GM18868 (cell line): ENCODE data around the gene PKN2.
"Not testable (repeated sequence)": the region's sequence is repeated elsewhere in the genome, so short reads cannot be mapped to it uniquely, and the experiment has no call there.

Experiments
- ATAC-seq: cut with Tn5 transposase; IDR thresholded peaks from one replicate; pipeline ENCODE4 v1.9.1; 2021; ENCODE audit warnings: mild to moderate bottlenecking, moderate library complexity; ENCODE audit not compliant: unreplicated experiment

The PKN2 gene

DNA sequence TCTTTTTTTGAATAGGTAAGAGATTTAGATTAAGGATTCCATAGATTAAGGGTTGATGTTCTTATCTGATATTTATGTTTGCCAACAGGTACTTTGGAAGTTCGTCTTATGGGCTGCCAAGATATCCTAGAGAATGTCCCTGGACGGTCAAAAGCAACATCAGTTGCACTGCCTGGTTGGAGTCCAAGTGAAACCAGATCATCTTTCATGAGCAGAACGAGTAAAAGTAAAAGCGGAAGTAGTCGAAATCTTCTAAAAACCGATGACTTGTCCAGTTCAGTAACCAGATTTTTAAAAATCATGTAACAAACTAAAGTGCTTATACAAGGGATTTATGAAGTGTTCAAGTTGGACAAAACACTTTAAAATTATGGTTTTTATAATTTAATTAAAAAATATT, 100.5 kb downstream of the PKN2 start:
- no peak for ATAC-seq

DNA sequence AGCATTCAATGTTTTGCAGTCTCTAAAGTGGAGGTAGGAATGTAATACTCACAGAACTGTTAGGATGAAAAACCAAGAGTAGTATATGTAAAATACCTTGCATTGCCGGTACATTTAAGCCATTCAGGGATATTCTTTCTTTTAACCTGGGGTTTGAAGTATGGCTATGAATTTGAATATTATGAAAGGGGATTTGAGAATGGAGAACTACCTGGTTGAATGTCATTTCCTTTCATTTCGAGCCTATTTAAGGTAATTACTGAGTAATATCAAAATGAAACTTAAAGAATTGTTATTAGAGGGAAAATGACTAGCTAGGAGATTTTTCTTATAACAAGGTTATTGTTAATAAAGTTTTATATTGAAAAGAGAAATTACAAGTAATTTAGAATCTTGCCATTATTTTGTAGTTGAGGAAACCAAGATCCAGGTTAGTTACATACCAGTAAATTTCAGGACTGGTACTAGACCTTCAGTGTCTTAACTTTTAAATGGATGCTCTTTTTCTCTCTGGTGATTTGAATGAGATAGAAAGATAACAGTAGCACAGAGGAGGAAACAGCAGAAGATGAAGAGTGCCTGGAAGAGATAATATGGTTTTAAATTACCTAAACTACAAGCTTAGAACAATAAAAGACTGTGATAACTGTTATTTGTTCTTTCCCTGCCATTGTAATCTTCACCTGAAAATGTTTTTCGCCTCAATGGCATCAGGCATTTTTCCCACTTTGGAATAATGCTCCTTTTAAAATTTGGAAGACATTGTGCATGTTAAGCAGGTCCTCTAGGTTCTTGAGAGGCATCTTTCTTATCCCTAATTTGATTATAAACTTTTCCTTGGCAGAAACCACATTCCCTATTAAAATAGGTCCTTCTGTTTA, 103.2 kb downstream of the PKN2 start:
- ATAC-seq = peak; percentile 57

DNA sequence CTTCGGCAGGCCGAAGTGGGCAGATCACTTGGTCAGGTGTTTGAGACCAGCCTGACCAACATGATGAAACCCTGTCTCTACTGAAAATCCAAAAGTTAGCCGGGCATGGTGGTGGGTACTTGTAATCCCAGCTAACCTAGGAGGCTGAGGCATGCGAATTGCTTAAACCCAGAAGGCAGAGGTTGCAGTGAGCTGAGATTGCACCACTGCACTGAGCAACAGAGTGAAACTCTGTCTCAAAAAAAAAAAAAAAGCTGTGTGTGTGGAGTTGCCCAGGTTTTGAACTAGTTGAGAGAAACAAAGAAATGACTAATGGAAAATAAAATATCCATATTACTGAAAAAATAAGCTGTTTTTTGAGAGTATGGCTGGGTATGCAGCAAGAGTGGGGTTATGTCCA, 107.1 kb downstream of the PKN2 start:
- ATAC-seq = no peak

DNA sequence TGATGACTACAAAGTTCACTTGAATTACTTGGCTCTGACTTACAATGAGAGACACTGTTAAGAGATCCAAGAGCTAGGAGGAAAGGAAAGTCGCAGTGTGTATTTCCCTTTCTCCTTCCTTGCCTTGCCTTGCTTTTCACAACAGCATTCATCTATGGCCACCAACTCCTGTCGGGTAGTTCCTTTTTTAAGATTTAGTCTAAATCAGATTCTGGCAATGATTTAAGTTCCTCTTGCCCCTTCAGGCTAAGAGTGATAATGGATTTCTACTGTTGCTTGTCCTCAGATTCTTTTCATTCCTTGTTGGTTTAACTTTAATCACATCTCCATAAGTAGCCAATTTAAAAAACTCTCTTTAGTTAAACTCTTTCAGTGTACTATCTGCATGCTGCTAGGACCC, 115.4 kb downstream of the PKN2 start:
- ATAC-seq = no peak

DNA sequence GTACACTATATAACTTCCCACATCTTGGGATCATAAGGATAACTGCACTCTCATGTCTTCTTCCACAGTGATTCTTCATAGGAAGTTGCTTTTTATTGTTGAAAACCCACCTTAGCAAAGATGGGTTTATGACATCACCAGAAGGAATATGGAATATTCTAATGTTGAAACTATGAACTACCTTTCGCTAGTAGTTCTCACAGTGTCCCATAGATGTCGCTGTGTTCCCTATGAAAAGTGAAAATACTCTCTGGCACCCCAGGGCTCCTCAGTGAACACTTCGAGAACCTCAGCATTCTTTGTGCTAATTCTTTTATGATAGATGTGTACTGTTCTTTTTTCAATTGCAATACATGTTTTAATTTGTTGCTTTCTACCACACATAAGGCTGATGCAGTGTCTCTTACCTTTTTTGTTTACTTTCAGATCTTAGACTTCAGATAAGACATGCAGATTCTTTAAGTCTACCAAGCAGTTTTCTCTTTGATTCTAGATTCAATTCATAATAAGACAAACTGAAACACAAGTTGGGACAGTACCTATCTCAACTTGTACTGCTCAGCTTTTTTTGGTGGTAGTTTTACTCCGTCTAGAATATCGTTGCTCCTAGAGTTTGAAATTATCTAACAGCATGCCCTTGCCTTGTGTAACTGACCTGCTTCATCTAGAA, 116.4 kb downstream of the PKN2 start:
- ATAC-seq = no peak

DNA sequence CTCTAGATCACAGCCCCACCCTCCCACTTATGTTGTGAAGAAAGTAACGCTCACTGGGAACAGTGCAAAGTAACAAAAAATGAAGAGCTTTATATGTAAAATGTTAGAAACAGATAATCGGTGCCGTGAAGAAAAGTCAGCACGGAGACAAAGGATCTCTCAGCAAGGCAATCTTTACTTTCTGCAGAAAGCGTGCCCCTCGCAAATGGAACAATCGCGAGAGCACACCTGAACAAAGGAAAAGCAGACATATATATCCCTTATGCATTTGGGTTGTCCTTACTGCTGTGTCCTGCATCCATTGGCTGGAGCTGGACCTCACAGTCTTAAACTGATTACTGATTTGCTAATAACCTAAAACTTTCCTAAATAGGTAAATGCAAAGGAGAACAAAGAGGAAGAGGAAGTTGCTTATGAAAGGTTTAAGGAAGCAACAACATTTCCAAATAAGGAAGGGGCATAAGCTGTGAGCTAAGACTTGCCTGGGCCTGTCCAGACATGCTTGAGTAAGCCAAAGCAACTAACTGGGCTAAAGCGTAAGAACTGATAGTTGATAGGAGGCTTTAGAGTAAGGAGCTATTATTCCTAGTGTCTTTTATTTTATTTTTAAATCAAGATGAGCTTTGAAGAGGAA, 117.6 kb downstream of the PKN2 start:
- ATAC-seq = no peak

DNA sequence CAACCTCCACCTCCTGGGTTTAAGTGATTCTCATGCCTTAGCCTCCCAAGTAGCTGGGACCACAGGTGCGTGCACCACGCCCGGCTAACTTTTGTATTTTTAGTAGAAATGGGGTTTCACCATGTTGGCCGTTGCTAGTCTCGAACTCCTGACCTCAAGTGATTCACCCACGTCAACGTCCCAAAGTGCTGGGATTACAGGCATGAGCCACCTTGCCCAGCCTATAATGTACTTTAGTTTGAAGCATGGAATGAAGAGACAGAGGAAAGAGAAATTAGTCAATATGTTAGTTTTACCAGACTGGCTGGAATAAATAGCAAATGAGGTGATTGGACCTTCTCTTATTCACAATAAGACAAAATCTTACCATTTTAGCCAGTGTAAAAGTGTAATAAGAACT, 118.3 kb downstream of the PKN2 start:
- no peak for ATAC-seq

DNA sequence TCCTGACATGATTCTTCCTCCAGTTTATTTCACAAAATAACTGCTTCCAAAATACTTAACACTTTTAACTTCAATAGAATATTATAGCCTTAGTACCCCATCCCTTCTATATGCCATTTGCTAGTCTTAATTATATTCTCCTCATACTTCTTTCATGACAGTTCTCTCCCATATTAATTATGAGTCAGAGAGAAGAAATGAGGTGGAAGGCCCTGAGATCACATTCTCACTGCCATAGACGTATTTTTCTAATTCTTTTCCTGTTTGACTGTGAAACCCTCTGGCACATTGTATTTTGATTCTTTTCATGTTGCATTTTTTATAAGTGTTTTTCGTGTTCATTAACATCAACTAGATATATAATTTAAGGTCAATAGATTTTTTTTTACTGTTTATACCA, 118.9 kb downstream of the PKN2 start:
- ATAC-seq = no peak

DNA sequence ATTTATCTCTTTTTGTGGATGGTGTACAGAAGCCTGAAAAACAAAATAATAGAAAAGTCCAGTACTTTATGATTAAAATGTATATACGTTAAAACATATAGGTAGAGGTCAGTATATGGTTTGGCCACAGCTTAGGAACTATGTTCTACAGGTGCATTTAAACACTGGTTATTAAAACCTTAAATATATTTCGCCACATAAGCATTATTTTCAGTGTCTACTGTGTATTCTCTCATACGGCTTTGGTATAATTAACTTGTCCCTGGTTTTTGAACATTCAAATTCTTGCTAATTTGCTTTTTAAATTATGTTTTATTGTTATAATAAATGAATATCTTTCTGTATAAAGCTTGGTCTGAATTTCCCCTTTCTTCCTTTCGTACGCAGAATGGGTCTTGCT, 119.4 kb downstream of the PKN2 start:
- no peak for ATAC-seq

DNA sequence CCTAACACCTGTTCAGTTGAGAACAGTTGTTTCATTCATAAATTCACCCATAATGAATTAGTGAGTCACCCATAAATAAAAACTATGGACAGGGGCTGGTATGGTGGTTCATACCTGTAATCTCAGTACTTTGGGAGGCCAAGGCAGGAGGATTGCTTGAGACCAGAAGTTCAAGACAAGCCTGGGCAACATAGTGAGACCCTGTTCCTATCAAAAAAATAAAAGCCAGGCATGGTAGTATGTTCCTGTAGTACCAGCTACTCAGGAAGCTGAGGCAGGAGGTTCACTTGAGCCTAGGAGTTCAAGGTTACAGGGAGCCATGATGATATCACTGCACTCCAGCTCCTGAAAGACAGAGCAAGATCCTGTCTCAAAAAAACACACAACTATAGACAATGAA, 128.3 kb downstream of the PKN2 start:
- no peak for ATAC-seq

DNA sequence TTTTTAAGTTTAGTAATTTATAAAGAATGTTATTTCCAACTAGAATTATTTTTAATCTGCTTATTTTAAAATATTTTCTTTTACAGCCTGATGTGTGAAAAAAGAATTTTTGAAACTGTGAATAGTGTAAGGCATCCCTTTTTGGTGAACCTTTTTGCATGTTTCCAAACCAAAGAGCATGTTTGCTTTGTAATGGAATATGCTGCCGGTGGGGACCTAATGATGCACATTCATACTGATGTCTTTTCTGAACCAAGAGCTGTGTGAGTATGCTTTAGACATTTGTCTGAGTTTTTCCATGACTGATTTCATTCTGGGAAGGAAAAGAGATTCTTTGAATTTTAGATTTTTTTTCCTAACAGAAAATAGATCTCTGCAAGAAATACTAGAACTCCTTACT, 129.4 kb downstream of the PKN2 start:
- no peak for ATAC-seq

DNA sequence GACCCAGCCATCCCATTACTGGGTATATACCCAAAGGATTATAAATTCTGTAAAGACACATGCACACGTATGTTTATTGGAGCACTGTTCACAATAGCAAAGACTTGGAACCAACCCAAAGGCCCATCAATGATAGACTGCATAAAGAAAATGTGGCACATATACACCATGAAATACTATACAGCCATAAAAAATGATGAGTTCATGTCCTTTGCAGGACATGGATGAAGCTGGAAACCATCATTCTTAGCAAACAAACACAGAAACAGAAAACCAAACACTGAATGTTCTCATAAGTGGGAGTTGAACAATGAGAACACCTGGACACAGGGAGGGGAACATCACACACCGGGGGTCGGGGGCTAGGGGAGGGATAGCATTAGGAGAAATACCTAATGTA, 135.6 kb downstream of the PKN2 start:
- ATAC-seq = not testable (repeated sequence)

DNA sequence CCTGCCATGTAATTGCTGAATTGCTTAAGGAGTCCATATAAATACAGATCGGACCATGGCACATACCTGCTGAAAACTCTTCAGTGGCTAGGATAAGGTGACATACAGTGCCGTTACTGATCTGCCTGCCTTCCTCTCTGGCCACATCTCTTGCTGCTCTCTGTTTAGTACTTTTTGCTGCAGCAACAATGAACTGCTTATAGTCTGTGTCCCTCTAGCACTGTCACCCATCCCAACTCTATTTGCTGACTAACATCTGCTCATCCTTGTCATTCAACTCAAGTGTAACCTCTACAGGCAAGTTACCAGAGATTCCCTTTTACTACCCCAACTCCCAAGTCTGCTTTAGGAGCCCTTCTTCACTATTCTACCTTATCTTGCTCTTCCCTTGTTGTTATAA, 141.6 kb downstream of the PKN2 start:
- no peak for ATAC-seq

DNA sequence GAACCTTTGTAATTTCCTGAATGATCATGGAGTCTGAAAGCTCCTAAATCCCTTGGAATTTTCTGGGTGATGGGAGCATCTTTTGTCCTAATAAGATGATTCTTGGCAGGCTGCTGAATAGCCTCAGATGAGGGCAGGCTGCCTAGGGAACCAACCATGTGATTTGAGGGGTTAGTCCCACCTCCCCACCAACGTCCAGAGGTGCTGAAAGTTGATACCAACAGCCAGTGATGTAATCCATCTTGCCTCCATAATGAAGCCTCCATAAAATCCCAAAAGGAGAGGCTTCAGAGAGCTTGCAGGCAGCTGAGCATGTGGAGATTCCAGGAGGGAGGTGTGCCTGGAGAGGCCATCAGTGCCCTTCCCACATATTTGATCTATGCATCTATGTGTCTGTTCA, 163.6 kb downstream of the PKN2 start:
- ATAC-seq = no peak

DNA sequence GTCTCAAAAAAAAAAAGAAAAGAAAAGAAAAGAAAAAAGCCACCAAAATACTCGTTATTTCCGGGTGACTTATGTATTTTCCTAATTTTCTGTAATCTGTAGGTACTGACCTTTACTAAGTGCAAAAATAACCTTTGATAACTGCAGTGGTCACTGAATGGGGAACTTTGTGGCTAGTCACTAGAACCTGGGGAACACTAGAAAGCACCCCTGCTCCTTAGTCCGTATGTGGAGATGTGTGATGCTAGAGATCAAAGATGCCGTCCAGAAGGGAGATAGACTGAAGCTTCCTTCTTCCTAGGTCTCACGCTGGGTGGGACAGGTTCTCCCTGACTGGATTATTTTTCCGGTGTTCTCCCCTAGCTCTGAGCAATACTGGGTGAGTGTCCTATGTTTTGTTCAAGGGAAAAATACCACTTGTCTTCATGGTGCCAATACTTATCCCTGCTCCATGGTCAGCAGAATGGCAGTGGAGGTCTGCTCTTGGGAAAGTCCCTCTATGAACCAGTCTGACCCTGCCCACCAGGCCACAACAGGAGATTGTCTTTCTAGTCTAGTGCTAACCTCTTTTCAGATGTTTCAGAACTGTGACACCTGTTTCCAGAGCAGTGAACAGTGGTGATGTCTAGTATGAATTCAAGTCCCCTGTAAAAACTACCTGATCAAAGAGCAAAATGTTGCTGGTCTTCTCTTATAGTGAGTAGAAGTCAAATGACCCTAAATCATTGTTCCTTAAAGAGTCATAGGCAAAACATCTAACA, 167.4 kb downstream of the PKN2 start:
- ATAC-seq = no peak

DNA sequence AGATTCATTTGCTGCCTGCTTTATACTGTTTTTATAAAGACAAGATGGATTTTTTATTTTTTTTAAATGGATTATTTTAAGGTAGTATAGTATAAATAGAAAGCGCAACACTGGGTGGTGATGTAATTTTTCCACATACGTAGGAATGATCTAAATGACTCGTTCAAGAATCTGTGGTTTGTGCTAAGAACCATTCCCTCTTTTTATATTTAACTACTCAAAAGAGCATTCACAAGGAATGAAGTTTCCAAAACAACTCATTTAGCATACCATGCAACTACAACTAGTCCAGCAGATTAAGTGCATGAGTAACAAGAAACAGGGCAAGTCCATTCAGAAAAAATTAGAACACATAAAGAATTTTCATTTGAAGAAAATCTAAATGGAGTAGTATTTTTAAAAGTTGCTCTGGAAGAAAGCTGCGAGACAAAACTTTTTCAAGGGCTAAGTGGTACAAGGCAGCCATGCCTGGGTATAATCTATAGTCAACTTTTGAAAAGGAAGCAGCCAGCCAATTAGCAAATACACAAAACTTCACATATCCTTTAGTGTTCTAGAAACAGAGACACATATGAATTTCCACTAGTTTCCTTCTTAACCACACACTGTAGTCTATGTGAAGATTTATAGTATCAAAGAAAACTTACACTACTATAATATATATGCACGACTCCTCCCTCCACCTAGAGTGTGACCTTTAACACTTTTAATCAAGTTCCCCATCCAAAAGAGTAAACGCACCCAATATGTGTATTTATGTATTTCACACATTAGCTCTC, 183.9 kb downstream of the PKN2 start:
- ATAC-seq = no peak

DNA sequence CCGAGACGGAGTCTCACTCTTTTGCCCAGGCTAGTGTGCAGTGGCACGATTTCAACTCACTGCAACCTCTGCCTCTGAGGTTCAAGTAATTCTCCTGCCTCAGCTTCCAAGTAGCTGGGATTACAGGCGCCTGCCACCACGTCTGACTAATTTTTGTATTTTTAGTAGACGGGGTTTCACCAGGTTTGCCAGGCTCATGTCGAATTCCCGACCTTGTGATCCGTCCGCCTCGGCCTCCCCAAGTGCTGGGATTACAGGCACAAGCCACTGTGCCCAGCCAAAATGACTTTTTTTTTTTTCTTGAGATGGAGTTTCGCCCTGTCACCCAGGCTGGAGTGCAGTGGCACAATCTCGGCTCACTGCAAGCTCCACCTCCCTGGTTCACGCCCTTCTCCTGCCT, 185.6 kb downstream of the PKN2 start:
- ATAC-seq = not testable (repeated sequence)

DNA sequence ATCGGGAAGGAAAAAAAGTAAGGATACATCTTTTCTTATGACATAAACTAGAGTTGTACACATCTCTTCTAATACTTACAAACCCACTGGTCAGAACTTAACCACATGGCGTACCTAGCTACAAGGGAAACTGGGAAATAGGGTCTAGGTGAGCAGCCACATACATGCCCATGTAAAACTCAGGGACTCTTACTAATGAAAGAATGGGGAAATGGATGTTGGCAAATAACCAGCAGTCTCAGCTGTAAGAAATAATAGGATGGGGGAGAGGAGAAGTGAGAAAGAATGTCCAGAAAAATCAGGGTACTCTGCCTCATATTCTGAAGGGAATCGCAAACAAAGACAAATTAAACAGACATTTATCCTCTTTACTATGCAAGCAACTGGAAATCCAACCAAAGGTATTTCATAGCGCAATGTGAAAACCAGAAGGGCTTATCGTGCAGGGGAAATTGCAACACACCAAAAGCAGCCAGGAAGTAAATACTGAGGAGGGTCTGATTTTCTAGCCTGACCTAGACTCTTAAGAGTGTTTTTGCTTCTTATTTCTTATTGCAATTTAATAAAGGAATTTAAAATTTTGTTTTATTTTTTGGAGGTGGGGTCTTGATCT, 189.8 kb downstream of the PKN2 start:
- ATAC-seq = no peak

DNA sequence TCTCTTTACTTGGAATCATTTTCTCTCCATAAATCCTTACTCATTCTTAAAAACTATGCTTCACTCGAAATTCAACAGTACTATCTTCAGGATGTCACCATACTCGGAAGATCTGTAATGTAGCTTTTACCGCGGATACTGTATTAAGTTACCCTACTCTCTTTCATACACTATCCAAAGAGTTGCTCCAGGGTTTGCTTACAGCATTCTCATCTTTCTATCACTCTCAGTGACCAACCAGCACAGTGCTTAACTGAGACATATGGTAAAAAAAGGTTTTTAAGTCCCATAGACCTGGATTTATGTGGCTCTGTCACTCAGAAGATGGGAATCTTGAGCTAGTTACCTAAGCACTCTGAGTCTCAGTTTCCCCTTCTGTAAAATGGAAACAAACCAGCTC, 191.5 kb downstream of the PKN2 start:
- ATAC-seq = no peak
